Right ventricle myocardium superior (tissue), 1 donor: ENCODE results near the gene ECI1. TPM values are rescaled to one million over a fixed set of nuclear protein-coding genes. Genes with fewer than 3 reads are reported as not detected.

Experiments used
- ATAC-seq: fragments of 200-7000 bp; cut with Tn5 transposase; one replicate; pipeline ENCODE4 v1.9.1; 2020; ENCODE audit warnings: mild to moderate bottlenecking; ENCODE audit not compliant: poor library complexity
- DNase-seq: peaks from one replicate; pipeline ENCODE4 v3.0.0-alpha.2; 2020
- intact Hi-C: fragments of 100-400 bp; cut with DNase I; formaldehyde crosslinking; loops from one replicate; pipeline ENCODE4 v1.11.2; 2022
- total RNA-seq: library from RNA; stranded (reverse); fragmentation: NEBNext Ultra II Directional; extraction: Animal tissue kit (Norgen Biotek cat#: 25700); gene quantifications from one replicate; pipeline ENCODE4 v1.2.1, GENCODE V29; 2021
- donor health status: DM: no; HTN: yes; CAD: no; lungs with severe emphysema.

ECI1 gene
- total RNA-seq, 1 donor from 2014 or later = 215 TPM

DNA sequence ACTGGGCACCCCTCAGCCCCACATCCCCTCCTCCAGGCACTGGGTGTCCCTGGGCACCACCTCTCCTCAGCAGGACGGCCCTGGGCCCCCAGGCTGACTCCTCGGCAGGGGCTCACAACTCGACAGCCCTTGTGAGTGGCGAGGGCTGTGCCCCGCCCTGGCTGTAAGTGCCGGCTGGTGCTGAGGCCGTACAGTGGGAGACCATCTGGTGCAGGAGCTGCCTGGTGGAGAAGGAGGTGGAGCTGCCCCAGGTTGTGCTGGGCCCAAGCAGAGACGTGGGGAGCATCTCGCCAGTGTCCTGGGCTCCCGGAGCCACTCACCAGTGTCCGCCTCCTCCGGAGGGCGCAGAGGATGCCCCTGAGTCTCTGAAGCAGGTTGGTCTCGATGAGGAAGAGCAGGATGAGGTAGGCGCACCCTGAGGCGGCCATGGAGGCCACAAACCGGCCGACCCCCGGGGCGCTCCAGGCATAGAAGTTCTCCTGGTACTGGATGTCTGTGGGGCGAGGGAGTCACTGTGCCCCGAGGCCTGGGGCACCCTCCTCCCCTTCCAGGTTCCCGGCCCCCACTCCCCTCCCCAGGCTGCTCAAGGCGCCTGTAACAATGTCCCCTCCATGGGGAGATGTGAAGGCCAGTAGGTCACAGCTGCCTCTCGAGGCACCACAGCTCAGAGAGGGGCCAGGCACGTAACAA is 31.6 kb upstream of the ECI1 start:
- intact Hi-C loops = no loop called here
- DNase-seq (no peak), ATAC-seq (no peak)

DNA sequence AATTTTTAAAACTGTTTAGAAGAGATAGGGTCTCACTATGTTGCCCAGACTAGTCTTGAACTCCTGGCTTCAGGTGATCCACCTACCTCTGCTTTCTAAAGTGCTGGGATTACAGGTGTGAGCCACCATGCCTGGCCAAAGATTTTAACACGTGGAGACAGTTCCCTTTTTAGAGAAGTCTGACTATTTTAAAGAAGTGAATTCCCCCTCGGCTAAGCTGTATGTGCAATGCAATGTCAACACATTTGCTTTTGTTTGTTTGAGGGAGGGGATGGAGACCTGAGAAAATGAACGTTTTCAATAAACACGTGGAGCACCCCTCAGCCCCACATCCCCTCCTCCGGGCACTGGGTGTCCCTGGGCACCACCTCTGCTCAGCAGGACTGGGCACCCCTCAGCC is 30.9 kb upstream of the ECI1 start:
- intact Hi-C loops = no loop called here
- DNase-seq (no peak), ATAC-seq (no peak)

DNA sequence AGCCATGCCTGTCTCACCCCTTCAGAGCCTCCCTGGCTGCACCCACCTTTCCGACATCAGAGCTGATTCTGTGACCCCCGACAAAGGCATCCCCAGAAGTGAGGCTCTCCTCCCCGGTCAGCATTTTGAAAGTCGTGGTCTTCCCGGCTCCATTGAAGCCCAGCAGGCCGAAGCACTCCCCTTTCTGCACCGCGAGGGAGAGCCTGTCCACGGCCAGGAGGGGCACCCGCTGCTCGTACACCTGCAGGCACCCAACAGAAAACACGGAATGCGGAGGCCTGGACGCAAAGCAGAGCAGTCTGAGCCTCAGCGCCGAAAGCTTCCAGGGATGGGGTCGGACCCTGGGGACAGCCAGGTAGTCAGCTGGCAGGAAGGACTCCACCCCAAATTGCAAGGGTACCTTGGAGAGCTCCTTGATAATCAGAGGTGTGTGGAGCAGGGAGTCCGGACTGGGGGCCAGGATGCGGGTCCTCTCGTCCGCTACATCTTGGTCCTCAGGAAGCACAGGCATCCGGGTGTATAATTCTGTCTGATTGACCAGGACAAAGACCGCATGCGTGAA is 29.7 kb upstream of the ECI1 start:
- DNase-seq = no peak
- ATAC-seq = no peak
- intact Hi-C loops = no loop called here

DNA sequence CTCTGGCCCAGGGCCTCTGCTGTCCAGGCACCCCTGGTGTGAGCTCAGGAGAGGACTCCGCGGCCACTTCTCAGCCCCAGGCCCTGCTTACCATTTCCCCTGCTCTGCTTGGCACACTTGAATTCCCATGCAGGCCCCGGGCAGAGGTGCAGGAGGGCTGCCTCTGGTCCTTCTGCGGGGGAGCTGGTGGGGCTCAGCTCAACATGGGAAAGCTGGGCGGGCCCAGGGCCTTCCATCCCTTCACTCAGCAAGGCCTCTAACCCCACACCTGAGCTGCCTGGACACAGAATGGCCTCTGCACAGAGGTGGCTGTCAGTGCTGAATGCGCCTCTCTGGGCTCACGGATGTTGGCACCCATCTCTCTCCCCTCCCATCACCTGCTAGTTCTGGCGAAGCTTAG is 29.1 kb upstream of the ECI1 start:
- DNase-seq = no peak
- no peak for ATAC-seq
- intact Hi-C loops = no loop called here

DNA sequence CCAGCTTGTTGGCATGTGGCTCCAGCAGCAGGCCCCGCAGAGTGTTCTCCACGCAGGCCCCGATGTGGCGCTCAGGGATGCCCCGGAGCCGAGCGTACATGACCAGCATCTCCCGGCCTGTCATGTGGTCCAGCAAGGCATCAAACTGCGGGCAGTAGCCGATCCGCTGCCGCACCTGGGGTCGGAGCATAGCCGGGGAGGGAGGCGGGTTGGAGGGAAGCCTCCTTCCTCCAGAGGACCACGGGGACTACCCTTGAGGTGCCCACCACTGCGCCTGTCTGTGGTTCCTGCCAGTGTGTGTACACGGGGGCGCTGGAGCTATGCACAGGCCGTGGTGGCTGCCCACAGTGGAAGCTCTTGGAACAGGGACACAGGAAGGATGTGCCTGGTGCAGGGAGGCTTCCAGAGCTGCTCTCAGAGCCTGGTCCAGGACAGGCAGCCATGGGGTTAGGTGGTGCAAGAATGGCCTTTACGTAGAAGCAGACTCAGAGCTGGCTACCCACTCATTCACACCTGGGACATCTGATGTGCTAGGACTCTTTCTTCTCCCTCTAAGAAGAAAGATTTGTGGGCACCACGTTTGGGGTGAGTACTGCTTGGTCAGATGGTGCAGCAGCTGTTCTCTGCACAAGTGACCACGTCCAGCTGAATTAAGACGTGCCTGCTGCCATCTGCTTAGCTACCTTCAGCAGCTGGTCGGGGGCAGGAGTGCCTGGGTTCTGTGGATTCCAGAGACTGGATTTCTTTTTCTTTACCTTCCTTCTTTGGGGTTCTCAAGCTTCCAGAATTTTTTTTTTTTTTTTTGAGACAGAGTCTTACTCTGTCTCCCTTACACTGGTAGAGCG is 27.8 kb upstream of the ECI1 start:
- intact Hi-C loops = no loop called here
- DNase-seq = no peak
- no peak for ATAC-seq

DNA sequence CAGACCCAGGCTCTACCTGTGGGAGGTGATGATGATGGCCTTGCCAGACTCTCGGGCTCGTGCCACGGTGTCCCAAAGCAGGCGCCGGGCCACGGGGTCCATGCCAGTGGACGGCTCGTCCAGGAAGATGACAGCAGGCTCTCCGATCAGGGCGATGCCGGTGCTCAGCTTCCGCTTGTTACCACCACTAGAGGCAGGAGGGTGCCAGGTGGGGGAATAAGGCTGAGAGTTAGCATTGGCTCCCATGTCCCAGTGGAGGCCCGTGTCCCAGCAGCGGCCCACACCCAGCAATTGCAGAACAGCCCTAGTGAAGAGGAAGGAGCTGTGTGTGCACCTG is 26.9 kb upstream of the ECI1 start:
- intact Hi-C loops = no loop called here
- ATAC-seq (no peak), DNase-seq (peak; percentile 38)

DNA sequence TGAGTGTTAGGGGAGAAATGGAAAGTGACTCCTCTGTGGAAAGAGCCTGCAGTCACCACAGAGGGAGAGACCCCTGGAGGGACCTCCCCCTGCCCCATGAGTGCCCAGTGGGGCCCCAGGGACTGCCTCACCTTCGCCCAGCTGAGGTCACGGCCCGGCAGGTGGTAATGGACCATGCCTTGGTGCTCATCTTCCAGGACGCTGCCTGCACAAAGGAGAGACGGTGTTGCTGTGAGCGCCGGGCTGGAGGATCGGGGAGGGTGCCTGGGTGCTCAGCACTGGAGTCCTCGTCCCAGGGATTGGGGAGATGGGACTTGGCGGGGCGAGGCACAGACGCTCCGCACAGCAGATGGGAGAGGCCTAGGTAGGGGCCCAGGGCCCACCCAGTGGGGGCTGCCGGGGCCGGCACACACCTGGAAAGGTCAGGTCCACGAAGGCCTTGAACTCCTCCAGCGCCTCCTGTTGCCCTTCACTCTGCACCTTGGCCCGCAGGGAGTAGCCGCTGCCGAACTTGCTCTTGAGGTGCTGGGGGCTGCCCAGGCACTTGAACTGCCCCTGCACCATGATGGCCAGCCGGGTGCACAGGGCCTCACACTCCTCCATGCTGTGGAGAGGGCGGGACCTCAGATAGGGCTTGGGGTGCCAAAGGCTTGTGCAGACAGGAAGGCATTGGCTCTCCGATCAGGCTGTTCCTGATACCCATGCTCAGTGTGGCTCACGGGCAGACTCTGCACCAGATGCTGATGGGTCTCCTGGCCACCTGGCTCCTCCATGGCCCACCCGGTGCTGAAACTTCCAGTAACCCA is 26.3 kb upstream of the ECI1 start:
- intact Hi-C loops = no loop called here
- ATAC-seq (no peak), DNase-seq (peak; percentile 34)

DNA sequence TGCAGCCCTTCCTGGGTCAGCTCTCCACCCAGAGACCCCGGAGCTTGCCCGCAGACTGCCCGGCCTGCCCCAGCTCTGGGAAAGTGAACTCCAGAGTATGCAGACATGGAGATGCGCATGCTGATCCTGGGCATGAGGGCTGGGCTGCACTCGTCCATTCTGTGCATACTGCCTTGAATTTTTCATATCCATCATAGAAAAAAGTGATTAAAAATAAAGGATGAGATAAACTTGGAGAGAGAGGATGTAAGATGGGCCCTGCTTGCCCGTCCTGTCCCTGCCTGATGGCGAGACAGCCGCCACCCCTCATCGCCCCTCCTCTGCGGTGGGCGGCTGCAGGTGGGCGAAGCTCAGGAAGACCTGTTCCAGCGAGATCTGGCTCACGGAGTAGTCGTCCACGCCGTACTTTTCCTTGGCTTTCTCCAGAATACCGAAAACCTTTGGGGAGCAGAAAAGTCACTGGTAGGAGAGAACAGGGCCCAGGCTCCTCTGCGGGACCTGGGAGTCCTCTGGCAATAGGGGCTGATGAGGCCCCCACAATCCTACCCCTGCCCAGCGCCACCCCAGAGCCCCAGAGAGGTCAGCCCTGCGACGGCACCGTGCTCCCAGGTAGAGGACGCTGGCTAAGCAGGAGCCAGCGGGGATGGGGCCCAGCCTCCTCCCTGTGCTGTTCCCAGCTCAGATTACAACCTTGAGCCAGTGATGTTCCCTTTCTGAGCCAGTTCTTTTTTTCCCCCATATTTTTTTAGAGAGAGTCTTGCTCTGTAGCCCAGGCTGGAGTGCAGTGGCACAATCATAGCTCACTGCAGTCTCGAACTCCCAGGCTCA is 25.2 kb upstream of the ECI1 start:
- intact Hi-C loops = no loop called here
- DNase-seq = peak; percentile 3
- ATAC-seq = no peak

DNA sequence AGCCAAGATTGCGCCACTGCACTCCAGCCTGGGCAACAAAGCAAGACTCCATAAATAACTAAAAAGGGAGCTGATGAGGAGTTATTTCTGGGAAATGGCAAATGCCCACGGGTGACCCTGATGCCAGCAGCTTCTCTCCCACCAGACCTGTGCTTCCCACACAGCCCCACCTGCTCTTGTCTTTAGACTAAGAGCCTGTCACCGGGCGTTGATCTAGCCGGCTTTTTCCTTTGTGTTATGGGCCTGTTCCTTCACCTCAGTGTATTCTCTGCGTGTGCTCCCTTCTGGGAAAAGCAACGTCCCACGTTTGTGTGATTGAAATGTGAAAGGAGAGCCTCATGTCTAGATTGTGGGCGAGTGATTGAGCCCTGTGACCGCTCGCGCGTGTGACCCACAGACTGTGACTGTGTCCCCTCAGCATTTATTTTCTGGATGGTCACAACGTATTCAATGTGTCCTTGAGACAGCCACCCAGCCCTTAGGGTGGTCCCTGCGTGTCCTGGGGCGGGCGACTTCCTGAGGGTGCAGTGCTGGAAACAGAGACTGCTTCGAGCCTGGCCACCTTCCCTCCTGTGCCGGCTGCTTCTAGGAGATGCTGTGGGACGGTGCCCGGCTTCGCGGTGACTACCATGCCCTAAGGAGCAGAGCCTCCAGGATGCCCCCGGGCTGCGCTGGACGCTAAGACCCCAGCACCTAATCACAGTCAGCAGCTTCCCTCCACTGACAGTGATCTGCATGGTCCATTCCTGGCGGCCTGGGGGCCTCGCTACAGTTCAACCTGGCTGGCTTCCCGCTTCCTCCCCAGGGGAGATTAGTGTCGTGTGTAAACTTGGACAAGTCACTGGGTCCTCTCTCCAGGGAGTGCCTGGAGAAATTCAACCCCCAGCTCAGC is 24.3 kb upstream of the ECI1 start:
- intact Hi-C loops = no loop called here
- no peak for ATAC-seq
- peak; percentile 47 for DNase-seq

DNA sequence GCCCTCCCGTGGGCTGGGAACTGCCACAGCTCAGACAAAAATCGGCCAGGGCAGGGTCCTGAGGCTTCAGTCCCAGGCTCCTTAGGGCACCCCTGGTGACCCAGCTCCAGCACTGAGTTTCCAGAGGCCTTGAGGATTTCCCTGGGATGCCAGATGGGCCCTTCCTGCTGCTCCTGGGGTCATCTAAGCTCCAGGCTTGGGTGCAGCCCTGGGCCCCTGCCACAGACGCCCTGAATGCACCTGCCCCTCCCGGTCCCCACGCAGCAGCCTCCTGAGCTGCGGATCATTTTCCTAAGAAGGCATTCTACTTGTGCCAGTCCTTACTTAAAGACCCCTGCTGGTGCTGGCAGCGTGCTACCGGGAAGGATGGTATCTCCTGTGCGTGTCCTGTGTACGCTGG is 22.5 kb upstream of the ECI1 start:
- DNase-seq (no peak), ATAC-seq (no peak)
- intact Hi-C loops = no loop called here

DNA sequence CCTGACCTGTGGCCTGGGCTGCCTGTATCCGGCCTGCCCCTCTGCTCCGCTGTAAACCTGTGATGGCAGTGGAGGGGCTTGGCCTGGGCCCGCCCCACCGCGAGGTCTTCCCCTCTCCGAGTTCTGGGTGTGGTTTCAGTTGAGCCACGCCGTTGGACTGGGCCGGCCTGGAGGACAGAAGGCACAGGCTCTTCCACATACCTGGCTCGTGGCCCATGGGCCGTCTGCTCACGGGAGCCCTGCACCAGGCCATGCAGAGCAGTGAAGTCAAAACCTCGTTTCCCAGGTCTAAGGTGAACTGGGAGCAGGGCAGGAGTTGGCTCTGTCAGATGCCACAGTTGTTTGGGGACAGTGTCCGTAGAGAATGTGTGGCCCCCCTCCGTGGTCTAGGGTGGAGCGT is 22.1 kb upstream of the ECI1 start:
- no peak for DNase-seq
- no peak for ATAC-seq
- intact Hi-C loops = no loop called here

DNA sequence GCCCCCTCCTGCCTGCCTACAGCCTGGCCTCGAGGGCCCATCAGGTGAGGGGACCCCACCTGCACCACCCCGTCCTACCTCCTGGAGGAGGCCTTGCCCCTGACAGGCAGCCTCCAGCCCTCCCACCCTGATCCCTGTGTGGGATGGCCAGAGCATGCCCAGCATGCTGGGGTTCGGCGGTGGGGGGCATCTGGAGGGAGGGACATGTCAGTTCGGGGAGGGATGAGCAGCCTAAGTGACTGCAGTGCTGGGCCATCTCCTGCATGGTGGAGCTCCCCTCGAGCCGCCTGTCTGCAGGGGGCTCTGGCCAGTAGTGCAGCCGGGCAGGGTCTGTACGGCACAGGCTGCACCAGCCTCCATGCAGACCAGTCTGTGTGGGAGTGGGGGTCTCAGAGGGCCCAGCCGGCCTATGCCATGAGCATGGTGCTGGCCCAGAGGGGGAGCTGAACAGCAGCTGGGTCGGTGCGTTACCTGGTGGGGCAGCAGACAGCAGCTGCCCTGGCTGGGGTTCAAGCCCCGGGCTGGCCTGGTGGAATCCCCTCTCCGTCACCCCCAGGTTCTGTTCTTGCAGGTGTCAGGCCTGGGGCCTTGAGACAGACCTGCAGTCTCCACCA is 20.6 kb upstream of the ECI1 start:
- ATAC-seq (no peak), DNase-seq (no peak)
- intact Hi-C loops = no loop called here

DNA sequence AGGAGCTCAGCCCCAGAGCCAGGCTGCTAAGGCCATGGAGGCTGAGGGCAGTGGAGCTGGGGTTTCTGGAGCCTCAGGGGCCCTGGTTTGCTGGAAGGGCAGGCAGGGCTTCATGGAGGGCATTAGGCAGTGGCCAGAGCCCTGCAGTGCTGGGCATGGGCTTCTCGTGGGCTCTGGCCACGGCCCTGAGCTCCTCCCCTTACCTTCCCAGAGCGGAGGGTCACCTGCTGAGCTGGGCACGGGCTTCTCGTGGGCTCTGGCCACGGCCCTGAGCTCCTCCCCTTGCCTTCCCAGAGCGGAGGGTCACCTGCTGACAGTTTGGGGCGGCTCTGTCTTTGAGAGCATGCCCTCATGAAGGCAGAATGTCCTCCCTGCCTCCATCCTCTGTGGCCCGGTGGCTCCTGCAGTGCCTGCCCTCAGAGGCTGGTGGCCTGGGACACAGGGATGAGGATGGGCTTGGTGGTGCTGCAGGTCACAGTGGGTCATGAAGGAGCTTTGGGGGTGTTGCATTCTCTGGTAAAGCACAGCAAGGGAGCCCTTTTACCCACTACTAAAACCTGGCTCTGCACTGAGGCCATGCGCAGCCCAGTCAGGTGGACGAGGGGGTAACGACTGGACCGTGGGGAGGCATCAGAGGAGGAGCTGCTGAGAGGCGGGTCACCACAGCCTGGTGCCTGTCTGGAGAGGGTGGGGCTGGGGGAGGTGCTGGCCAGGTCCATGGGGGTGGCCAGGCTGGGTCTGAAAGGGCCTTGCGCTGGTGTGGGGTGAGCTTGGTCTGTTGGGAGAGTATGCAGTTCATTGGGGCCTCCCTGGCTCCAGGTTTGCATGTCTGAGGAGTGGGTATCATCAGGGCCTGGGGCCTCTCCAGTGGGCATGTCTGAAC is 19.4 kb upstream of the ECI1 start:
- ATAC-seq (no peak), DNase-seq (no peak)
- intact Hi-C loops = no loop called here

DNA sequence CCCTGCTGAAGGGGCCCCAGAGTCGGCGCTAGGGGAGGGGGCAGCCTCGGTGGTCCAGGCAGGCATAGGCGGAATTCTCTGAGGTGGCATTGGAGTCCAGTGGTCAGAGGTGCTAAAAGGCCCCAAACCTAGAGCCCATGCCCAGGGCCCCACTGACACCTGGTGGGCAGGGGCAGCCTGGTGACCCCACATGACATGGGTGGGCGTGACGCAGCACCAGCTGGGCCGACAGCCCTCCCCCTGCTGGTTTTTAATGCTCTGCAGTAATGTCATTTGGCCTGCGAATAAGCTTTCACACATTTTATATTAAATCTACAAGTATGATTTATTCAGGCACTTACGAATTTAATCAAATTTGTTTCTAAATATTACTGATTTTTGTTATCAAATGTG is 18.7 kb upstream of the ECI1 start:
- intact Hi-C loops = no loop called here
- DNase-seq (no peak), ATAC-seq (no peak)

DNA sequence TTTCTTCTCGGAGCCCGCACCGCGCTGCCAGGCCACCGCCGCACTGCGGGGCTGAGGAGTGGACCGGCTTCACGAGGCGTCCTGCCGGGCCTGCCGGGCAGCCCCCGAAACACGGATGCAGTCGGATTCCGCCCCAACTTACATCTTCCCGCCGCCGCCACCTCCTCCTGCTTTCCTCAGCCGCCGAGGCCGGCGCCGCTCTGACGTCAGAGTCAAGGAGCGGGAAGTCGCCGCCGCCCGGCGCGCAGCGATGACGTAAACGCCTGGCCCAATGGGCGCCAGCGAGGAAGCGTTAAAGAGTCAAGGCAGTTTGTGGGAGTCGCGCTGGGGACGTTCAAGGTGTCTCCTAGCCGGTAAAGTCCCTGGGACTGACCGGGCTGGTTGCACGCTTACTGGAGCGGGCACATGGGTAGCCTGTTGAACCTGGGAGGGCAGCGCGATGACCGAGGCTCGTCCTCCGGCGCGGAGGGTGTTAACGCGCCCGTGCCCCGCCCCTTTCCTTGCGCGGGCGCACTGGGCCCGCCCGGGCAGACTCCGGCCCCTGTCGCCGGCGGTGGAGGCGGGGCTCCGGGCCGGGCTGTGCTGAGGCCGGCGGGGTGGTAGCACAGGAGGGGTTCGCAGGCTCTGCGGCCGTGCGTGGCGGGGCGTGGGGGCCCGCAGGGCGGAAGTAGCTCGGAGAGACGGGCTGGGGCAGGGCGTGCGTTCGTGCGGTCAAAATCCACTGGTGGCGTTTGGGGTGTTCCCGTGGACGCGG is 16.7 kb upstream of the ECI1 start, which contains the start of gene RNPS1:
Gene RNPS1 (minus strand): TSS at position 214 of the 754 bp plus-strand sequence. CDS start 3,483 bp downstream, outside the sequence.
- intact Hi-C loops = no loop called here

More for the DNA sequence above, 16.7 kb upstream of the ECI1 start, which contains the start of gene RNPS1:
- peak; percentile 98 for DNase-seq
- ATAC-seq = peak; percentile 98
